ENCODE measurements around the gene HAT1. TPM values are rescaled to one million over a fixed set of nuclear protein-coding genes. Genes with fewer than 3 reads are reported as not detected.
"Not testable (repeated sequence)": the region's sequence is repeated elsewhere in the genome, so short reads cannot be mapped to it uniquely, and the experiment has no call there.

The HAT1 gene
- total and polyA plus RNA-seq, 4 donors: 11.8 to 45.1 (median 16.3) TPM

- H3K9me3 ChIP-seq (ENCODE audit: control insufficient read depth in 4 of 4, low read length in 3 of 4): no peaks in the 10 kb centered on the region
- DNase-seq (ENCODE audit: low spot score): no peak
- H3K4me1 ChIP-seq (ENCODE audit: control insufficient read depth in 4 of 4, insufficient read depth in 4 of 4, low read length in 3 of 4): no peaks in the 10 kb centered on the region
- WGBS: 100% methylated on average over 2 of the region's 2 CpGs
- no peaks in the 10 kb centered on the region for H3K27me3 ChIP-seq (ENCODE audit: control insufficient read depth in 4 of 4, insufficient read depth in 4 of 4, low read length in 3 of 4)
- H3K4me3 ChIP-seq (ENCODE audit: low read depth in 1 of 3, low read length in 3 of 3): no peak overlapping the region
- TF ChIP-seq ATF3 (IDR thresholded peaks at IDR 0.05): no peak
- H3K36me3 ChIP-seq (ENCODE audit: control insufficient read depth in 4 of 4, insufficient read depth in 3 of 4, low read depth in 1 of 4, low read length in 3 of 4): peaks cover 0 to 4% (median 2%) of the 10 kb centered on the region in 4 donors
- no peak overlapping the region for H3K27ac ChIP-seq (ENCODE audit: low read depth in 1 of 2, low read length in 2 of 2)
- H3K9ac ChIP-seq (ENCODE audit: low read depth in 1 of 2, low read length in 2 of 2): no peak overlapping the region
Observed at GRCh38 chr2:171972329-171972982, 50.2 kb downstream of the HAT1 start.

GRCh38 chr2:171979103-171979502, 56.8 kb downstream of the HAT1 start:
- H3K9ac ChIP-seq (ENCODE audit: low read depth in 1 of 2, low read length in 2 of 2): no peak overlapping the region
- H3K27me3 ChIP-seq (ENCODE audit: control insufficient read depth in 4 of 4, insufficient read depth in 4 of 4, low read length in 3 of 4): no peaks in the 10 kb centered on the region
- no peaks in the 10 kb centered on the region for H3K9me3 ChIP-seq (ENCODE audit: control insufficient read depth in 4 of 4, low read length in 3 of 4)
- H3K27ac ChIP-seq (ENCODE audit: low read depth in 1 of 2, low read length in 2 of 2): no peak overlapping the region
- no peaks in the 10 kb centered on the region for H3K4me1 ChIP-seq (ENCODE audit: control insufficient read depth in 4 of 4, insufficient read depth in 4 of 4, low read length in 3 of 4)
- WGBS: 97% methylated on average over 4 of the region's 4 CpGs
- DNase-seq (ENCODE audit: low spot score): no peak
- no peak for TF ChIP-seq JUND (IDR thresholded peaks at IDR 0.05)
- peaks cover 3 to 19% (median 13%) of the 10 kb centered on the region in 4 donors for H3K36me3 ChIP-seq (ENCODE audit: control insufficient read depth in 4 of 4, insufficient read depth in 3 of 4, low read depth in 1 of 4, low read length in 3 of 4)
- no peak overlapping the region for H3K4me3 ChIP-seq (ENCODE audit: low read depth in 1 of 3, low read length in 3 of 3)

GRCh38 chr2:171983924-171984323, 61.7 kb downstream of the HAT1 start:
- DNase-seq (ENCODE audit: low spot score); H3K4me3 ChIP-seq (ENCODE audit: low read depth in 1 of 3, low read length in 3 of 3); H3K9ac ChIP-seq (ENCODE audit: low read depth in 1 of 2, low read length in 2 of 2); H3K9me3 ChIP-seq (ENCODE audit: control insufficient read depth in 4 of 4, low read length in 3 of 4); H3K27me3 ChIP-seq (ENCODE audit: control insufficient read depth in 4 of 4, insufficient read depth in 4 of 4, low read length in 3 of 4); H3K36me3 ChIP-seq (ENCODE audit: control insufficient read depth in 4 of 4, insufficient read depth in 3 of 4, low read depth in 1 of 4, low read length in 3 of 4); H3K27ac ChIP-seq (ENCODE audit: low read depth in 1 of 2, low read length in 2 of 2); H3K4me1 ChIP-seq (ENCODE audit: control insufficient read depth in 4 of 4, insufficient read depth in 4 of 4, low read length in 3 of 4): not testable (repeated sequence)
- 100% methylated on average over 1 of the region's 1 CpG for WGBS

- no peak overlapping the region for H3K27ac ChIP-seq (ENCODE audit: low read depth in 1 of 2, low read length in 2 of 2)
- 96% methylated on average over 2 of the region's 2 CpGs for WGBS
- no peak for DNase-seq (ENCODE audit: low spot score)
Observed at GRCh38 chr2:171985076-171985475, 62.8 kb downstream of the HAT1 start.

More at GRCh38 chr2:171985076-171985475, 62.8 kb downstream of the HAT1 start:
- TF ChIP-seq GABPA (IDR thresholded peaks at IDR 0.05 in 1 of 2, conservative IDR thresholded peaks at IDR 0.05 in 1 of 2) (no peak), HNF4G (IDR thresholded peaks at IDR 0.05) (no peak), REST (IDR thresholded peaks at IDR 0.05) (no peak), CTCF (IDR thresholded peaks at IDR 0.05; ENCODE audit: low read depth, low read length, missing input control) (no peak), MAX (IDR thresholded peaks at IDR 0.05) (no peak)
- H3K4me3 ChIP-seq (ENCODE audit: low read depth in 1 of 3, low read length in 3 of 3): no peak overlapping the region
- H3K36me3 ChIP-seq (ENCODE audit: control insufficient read depth in 4 of 4, insufficient read depth in 3 of 4, low read depth in 1 of 4, low read length in 3 of 4): peaks cover 0 to 6% (median 3%) of the 10 kb centered on the region in 4 donors
- H3K27me3 ChIP-seq (ENCODE audit: control insufficient read depth in 4 of 4, insufficient read depth in 4 of 4, low read length in 3 of 4): no peaks in the 10 kb centered on the region
- no peak overlapping the region for H3K9ac ChIP-seq (ENCODE audit: low read depth in 1 of 2, low read length in 2 of 2)
- no peaks in the 10 kb centered on the region for H3K9me3 ChIP-seq (ENCODE audit: control insufficient read depth in 4 of 4, low read length in 3 of 4)
- H3K4me1 ChIP-seq (ENCODE audit: control insufficient read depth in 4 of 4, insufficient read depth in 4 of 4, low read length in 3 of 4): no peaks in the 10 kb centered on the region

Data from liver (tissue), 9 donors.